IgD-negative memory B cell (primary cell): Measurements from ENCODE around the gene HECTD1. TPM values are rescaled to one million over a fixed set of nuclear protein-coding genes. Genes with fewer than 3 reads are reported as not detected.

Source experiments
- H3K27ac Mint-ChIP-seq, 3 donors: one replicate each; pipeline ENCODE4 v1.8.0; 2020 to 2022; ENCODE audit warnings: mild to moderate bottlenecking in 3 of 3, mixed read lengths in 3 of 3, moderate library complexity in 1 of 3
- H3K27me3 Mint-ChIP-seq: one replicate; pipeline ENCODE4 v1.8.0; 2021; ENCODE audit warnings: mixed read lengths
- H3K36me3 Mint-ChIP-seq: one replicate; pipeline ENCODE4 v1.8.0; 2020; ENCODE audit warnings: mild to moderate bottlenecking, mixed read lengths
- H3K4me1 Mint-ChIP-seq, 3 donors: one replicate each; pipeline ENCODE4 v1.8.0; 2020 to 2022; ENCODE audit warnings: mixed read lengths in 3 of 3, mild to moderate bottlenecking in 1 of 3
- H3K4me3 Mint-ChIP-seq, 4 donors: one replicate each; pipeline ENCODE4 v1.8.0; 2020 to 2022; ENCODE audit warnings: mild to moderate bottlenecking in 4 of 4, mixed read lengths in 4 of 4, moderate library complexity in 3 of 4
- H3K9me3 Mint-ChIP-seq, 3 donors: one replicate each; pipeline ENCODE4 v1.8.0; 2020 to 2021; ENCODE audit warnings: mixed read lengths in 3 of 3, mild to moderate bottlenecking in 1 of 3
- polyA plus RNA-seq: library from polyadenylated mRNA; unstranded; fragments of 300-500 nt; fragmentation: Illumina TruSeq; gene quantifications from one replicate; pipeline ENCODE4 v1.2.3, GENCODE V29; 2021

The HECTD1 gene
- polyA plus RNA-seq, 1 donor from 2014 or later = 30.9 TPM

GRCh38 chr14:31164115-31164514 is 43.5 kb downstream of the HECTD1 start:
- Mint-ChIP-seq H3K4me3 (no peak overlapping the region), H3K27me3 (no peaks in the 10 kb centered on the region), H3K27ac (peak overlapping the region in 1 of 3 donors; percentile 82), H3K9me3 (no peaks in the 10 kb centered on the region), H3K36me3 (peaks cover 3% of the 10 kb centered on the region), H3K4me1 (no peaks in the 10 kb centered on the region)

- Mint-ChIP-seq H3K27me3 (no peaks in the 10 kb centered on the region), H3K4me1 (no peaks in the 10 kb centered on the region), H3K36me3 (peaks cover 3% of the 10 kb centered on the region), H3K27ac (peak overlapping the region in 1 of 3 donors; percentile 77), H3K4me3 (no peak overlapping the region), H3K9me3 (no peaks in the 10 kb centered on the region)
Observed at GRCh38 chr14:31162910-31163649, 44.5 kb downstream of the HECTD1 start.

- H3K36me3 Mint-ChIP-seq = peaks cover 3% of the 10 kb centered on the region
- H3K27ac Mint-ChIP-seq = no peak overlapping the region
- no peak overlapping the region for H3K4me3 Mint-ChIP-seq
- H3K9me3 Mint-ChIP-seq = no peaks in the 10 kb centered on the region
- H3K27me3 Mint-ChIP-seq = no peaks in the 10 kb centered on the region
- no peaks in the 10 kb centered on the region for H3K4me1 Mint-ChIP-seq
Observed at GRCh38 chr14:31161274-31161673, 46.3 kb downstream of the HECTD1 start.

- Mint-ChIP-seq H3K9me3 (no peaks in the 10 kb centered on the region), H3K27ac (no peak overlapping the region), H3K4me1 (no peaks in the 10 kb centered on the region), H3K4me3 (no peak overlapping the region), H3K27me3 (no peaks in the 10 kb centered on the region), H3K36me3 (peaks cover 2% of the 10 kb centered on the region)
Observed at GRCh38 chr14:31159682-31160296, 47.8 kb downstream of the HECTD1 start.

- Mint-ChIP-seq H3K9me3 (no peaks in the 10 kb centered on the region), H3K36me3 (peaks cover 1% of the 10 kb centered on the region), H3K4me3 (no peak overlapping the region), H3K27ac (no peak overlapping the region), H3K27me3 (no peaks in the 10 kb centered on the region), H3K4me1 (no peaks in the 10 kb centered on the region)
Observed at GRCh38 chr14:31154956-31155355, 52.6 kb downstream of the HECTD1 start.

GRCh38 chr14:31142455-31143087 is 65.0 kb downstream of the HECTD1 start:
- peaks cover 8% of the 10 kb centered on the region for H3K36me3 Mint-ChIP-seq
- H3K4me1 Mint-ChIP-seq = no peaks in the 10 kb centered on the region
- no peaks in the 10 kb centered on the region for H3K27me3 Mint-ChIP-seq
- no peak overlapping the region for H3K4me3 Mint-ChIP-seq
- H3K27ac Mint-ChIP-seq = no peak overlapping the region
- H3K9me3 Mint-ChIP-seq = no peaks in the 10 kb centered on the region

GRCh38 chr14:31139301-31139847 is 68.2 kb downstream of the HECTD1 start:
- Mint-ChIP-seq H3K27ac (no peak overlapping the region), H3K4me1 (no peaks in the 10 kb centered on the region), H3K4me3 (no peak overlapping the region), H3K36me3 (peaks cover 4% of the 10 kb centered on the region), H3K9me3 (no peaks in the 10 kb centered on the region), H3K27me3 (no peaks in the 10 kb centered on the region)

GRCh38 chr14:31138301-31138700 is 69.3 kb downstream of the HECTD1 start:
- Mint-ChIP-seq H3K36me3 (peaks cover 3% of the 10 kb centered on the region), H3K27me3 (no peaks in the 10 kb centered on the region), H3K9me3 (no peaks in the 10 kb centered on the region), H3K27ac (peak overlapping the region; percentile 39 to 81 (median 55)), H3K4me3 (no peak overlapping the region), H3K4me1 (no peaks in the 10 kb centered on the region)

GRCh38 chr14:31137214-31137889 is 70.2 kb downstream of the HECTD1 start:
- peaks cover 3% of the 10 kb centered on the region for H3K36me3 Mint-ChIP-seq
- no peaks in the 10 kb centered on the region for H3K9me3 Mint-ChIP-seq
- H3K4me1 Mint-ChIP-seq = no peaks in the 10 kb centered on the region
- H3K27ac Mint-ChIP-seq = no peak overlapping the region
- no peaks in the 10 kb centered on the region for H3K27me3 Mint-ChIP-seq
- H3K4me3 Mint-ChIP-seq = no peak overlapping the region

GRCh38 chr14:31133133-31133532 is 74.5 kb downstream of the HECTD1 start:
- Mint-ChIP-seq H3K27me3 (no peaks in the 10 kb centered on the region), H3K36me3 (peaks cover 4% of the 10 kb centered on the region), H3K4me1 (peaks cover 7 to 13% (median 12%) of the 10 kb centered on the region in 3 donors), H3K4me3 (no peak overlapping the region), H3K9me3 (no peaks in the 10 kb centered on the region), H3K27ac (peak overlapping the region in 1 of 3 donors; percentile 7)

- peak overlapping the region in 2 of 3 donors; percentile 43 to 91 for H3K27ac Mint-ChIP-seq
- peaks cover 9 to 13% (median 13%) of the 10 kb centered on the region in 3 donors for H3K4me1 Mint-ChIP-seq
- H3K36me3 Mint-ChIP-seq = peaks cover 2% of the 10 kb centered on the region
- no peak overlapping the region for H3K4me3 Mint-ChIP-seq
- H3K27me3 Mint-ChIP-seq = no peaks in the 10 kb centered on the region
- H3K9me3 Mint-ChIP-seq = no peaks in the 10 kb centered on the region
Observed at GRCh38 chr14:31128601-31129526, 78.7 kb downstream of the HECTD1 start.

GRCh38 chr14:31127690-31128089 is 79.9 kb downstream of the HECTD1 start:
- H3K36me3 Mint-ChIP-seq = peaks cover 3% of the 10 kb centered on the region
- no peaks in the 10 kb centered on the region for H3K27me3 Mint-ChIP-seq
- no peak overlapping the region for H3K4me3 Mint-ChIP-seq
- no peak overlapping the region for H3K27ac Mint-ChIP-seq
- no peaks in the 10 kb centered on the region for H3K9me3 Mint-ChIP-seq
- H3K4me1 Mint-ChIP-seq = peaks cover 9 to 13% (median 13%) of the 10 kb centered on the region in 3 donors

- H3K27me3 Mint-ChIP-seq = no peaks in the 10 kb centered on the region
- H3K4me3 Mint-ChIP-seq = no peak overlapping the region
- H3K27ac Mint-ChIP-seq = peak overlapping the region in 1 of 3 donors; percentile 47
- H3K4me1 Mint-ChIP-seq = peaks cover 9 to 13% (median 13%) of the 10 kb centered on the region in 3 donors
- H3K9me3 Mint-ChIP-seq = no peaks in the 10 kb centered on the region
- peaks cover 2% of the 10 kb centered on the region for H3K36me3 Mint-ChIP-seq
Observed at GRCh38 chr14:31126680-31127079, 80.9 kb downstream of the HECTD1 start.

- no peaks in the 10 kb centered on the region for H3K9me3 Mint-ChIP-seq
- no peaks in the 10 kb centered on the region for H3K27me3 Mint-ChIP-seq
- H3K27ac Mint-ChIP-seq = peak overlapping the region in 1 of 3 donors; percentile 28
- H3K36me3 Mint-ChIP-seq = peaks cover 2% of the 10 kb centered on the region
- H3K4me3 Mint-ChIP-seq = no peak overlapping the region
- H3K4me1 Mint-ChIP-seq = peaks cover 7 to 13% (median 13%) of the 10 kb centered on the region in 3 donors
Observed at GRCh38 chr14:31125231-31125630, 82.4 kb downstream of the HECTD1 start.
